HepG2 (cell line): ENCODE data around the gene KCNJ14. TPM values are rescaled to one million over a fixed set of nuclear protein-coding genes. Genes with fewer than 3 reads are reported as not detected.
A peak's percentile ranks its signal among the peaks of the same experiment; 100 is the strongest.

Experiments
- ATAD3A ChIP-seq: sonication (generic); formaldehyde crosslinking; IDR thresholded peaks from 2 replicates; pipeline ENCODE4 v1.4.0; 2020; ENCODE audit warnings: missing genetic modification reagents
- CAMTA2 ChIP-seq: sonication (generic); formaldehyde crosslinking; IDR thresholded peaks from 2 replicates; pipeline ENCODE4 v1.4.0; 2020; ENCODE audit warnings: mild to moderate bottlenecking, missing genetic modification reagents, borderline replicate concordance
- EED ChIP-seq: sonication (generic); formaldehyde crosslinking; IDR thresholded peaks from 2 replicates; pipeline ENCODE4 v1.5.0; 2020; ENCODE audit warnings: mild to moderate bottlenecking, missing genetic modification reagents
- ELF4 ChIP-seq: sonication (generic); formaldehyde crosslinking; IDR thresholded peaks from 2 replicates; pipeline ENCODE4 v1.5.0; 2020; ENCODE audit warnings: missing genetic modification reagents, mild to moderate bottlenecking, moderate library complexity, borderline replicate concordance
- GABPB1 ChIP-seq: IDR thresholded peaks from 2 replicates; pipeline ENCODE4 v1.6.1; 2016; ENCODE audit warnings: mild to moderate bottlenecking, missing genetic modification reagents, moderate library complexity, missing compliant biosample characterization
- HCFC1 ChIP-seq: fragments of 150-350 bp; IDR thresholded peaks from 2 replicates; pipeline ENCODE4 v1.6.1; 2014; ENCODE audit warnings: low read depth, low read length
- IRF2 ChIP-seq: IDR thresholded peaks from 2 replicates; pipeline ENCODE4 v1.6.1; 2018; ENCODE audit warnings: missing genetic modification reagents, missing compliant biosample characterization
- JUN ChIP-seq: sonication (generic); formaldehyde crosslinking; IDR thresholded peaks from 2 replicates; pipeline ENCODE4 v1.4.0; 2020; ENCODE audit warnings: mild to moderate bottlenecking, missing genetic modification reagents
- KLF6 ChIP-seq: IDR thresholded peaks from 2 replicates; pipeline ENCODE4 v1.8.0; 2016; ENCODE audit warnings: missing biosample characterization, missing genetic modification reagents
- MTA3 ChIP-seq: sonication (generic); formaldehyde crosslinking; IDR thresholded peaks from 2 replicates; pipeline ENCODE4 v1.4.0; 2020; ENCODE audit warnings: missing genetic modification reagents
- NPAS2 ChIP-seq: sonication (generic); formaldehyde crosslinking; IDR thresholded peaks from 2 replicates; pipeline ENCODE4 v1.8.0; 2022; ENCODE audit warnings: mild to moderate bottlenecking, missing genetic modification reagents, borderline replicate concordance
- RXRB ChIP-seq: IDR thresholded peaks from 2 replicates; pipeline ENCODE4 v1.6.1; 2016; ENCODE audit warnings: borderline replicate concordance, missing genetic modification reagents, missing compliant biosample characterization
- SAP130 ChIP-seq: IDR thresholded peaks from 2 replicates; pipeline ENCODE4 v1.6.1; 2016; ENCODE audit warnings: low read depth
- SMAD1 ChIP-seq: sonication (generic); formaldehyde crosslinking; IDR thresholded peaks from 2 replicates; pipeline ENCODE4 v1.4.0; 2020; ENCODE audit warnings: missing genetic modification reagents, low read depth, mild to moderate bottlenecking, borderline replicate concordance
- SMC3 ChIP-seq: IDR thresholded peaks from 2 replicates; pipeline ENCODE4 v1.6.1; 2011; ENCODE audit warnings: low read length, improper control_type of control experiment
- SP5 ChIP-seq: IDR thresholded peaks from 2 replicates; pipeline ENCODE4 v1.6.1; 2016; ENCODE audit warnings: low read depth, borderline replicate concordance
- TBP ChIP-seq: sonication (generic); formaldehyde crosslinking; IDR thresholded peaks from 2 replicates; pipeline ENCODE4 v1.5.0; 2020; ENCODE audit warnings: missing genetic modification reagents
- YY1 ChIP-seq: IDR thresholded peaks from 2 replicates; pipeline ENCODE4 v1.6.1; 2011; ENCODE audit warnings: low read length, low read depth, moderate library complexity, mild to moderate bottlenecking; ENCODE audit not compliant: insufficient read depth, insufficient replicate concordance
- ZNF441 ChIP-seq: sonication (generic); formaldehyde crosslinking; IDR thresholded peaks from 2 replicates; pipeline ENCODE4 v1.7.0; 2021; ENCODE audit warnings: missing genetic modification reagents, borderline replicate concordance
- ZNF556 ChIP-seq: sonication (generic); formaldehyde crosslinking; IDR thresholded peaks from 2 replicates; pipeline ENCODE4 v1.4.0; 2020; ENCODE audit warnings: mild to moderate bottlenecking, missing genetic modification reagents, borderline replicate concordance
- ZNF629 ChIP-seq: sonication (generic); formaldehyde crosslinking; conservative IDR thresholded peaks from 2 replicates; pipeline ENCODE4 v1.5.0; 2020; ENCODE audit warnings: missing genetic modification reagents
- ZNF777 ChIP-seq: sonication (generic); formaldehyde crosslinking; IDR thresholded peaks from 2 replicates; pipeline ENCODE4 v1.4.0; 2020; ENCODE audit warnings: missing genetic modification reagents
- ZNF878 ChIP-seq: sonication (generic); formaldehyde crosslinking; IDR thresholded peaks from 2 replicates; pipeline ENCODE4 v1.8.1; 2023; ENCODE audit warnings: mild to moderate bottlenecking, missing genetic modification reagents, moderate library complexity
- polyA plus RNA-seq, 8 experiments: library from polyadenylated mRNA; depleted of rRNA in 3 of 8; stranded (reverse) in 7 of 8; unstranded in 1 of 8; fragments of >200 nt; fragmentation: Illumina TruSeq in 4 of 8; extraction: Trizol in 4 of 8; gene quantifications; 2 replicates each; pipeline versions ENCODE4 v1.2.1 to v1.2.3, GENCODE V29; 2011 to 2016; ENCODE audit warnings: low read depth in 4 of 8, missing spikeins in 1 of 8, mixed read lengths in 1 of 8; ENCODE audit not compliant: insufficient read depth in 1 of 8
- total RNA-seq, 5 experiments: library from RNA; depleted of rRNA; stranded (reverse); fragments of >200 nt; fragmentation: Illumina TruSeq; extraction: Trizol; gene quantifications; 2 replicates each; pipeline ENCODE4 v1.2.3, GENCODE V29; 2016; ENCODE audit warnings: low read depth in 1 of 5
- TF ChIP-seq, protein P1 (sequence below): sonication (generic); formaldehyde crosslinking; IDR thresholded peaks from 2 replicates; pipeline ENCODE4 v1.8.0; 2022; ENCODE audit warnings: missing genetic modification reagents, low read depth, mild to moderate bottlenecking, borderline replicate concordance
- TF ChIP-seq, protein P2 (sequence below): sonication (generic); formaldehyde crosslinking; IDR thresholded peaks from 2 replicates; pipeline ENCODE4 v1.5.1; 2020; ENCODE audit warnings: missing genetic modification reagents, mild to moderate bottlenecking, borderline replicate concordance
- TF ChIP-seq, protein P3 (sequence below): IDR thresholded peaks from 2 replicates; pipeline ENCODE4 v1.6.1; 2016; ENCODE audit warnings: missing compliant biosample characterization, missing genetic modification reagents, borderline replicate concordance
- TF ChIP-seq, protein P4 (sequence below): sonication (generic); formaldehyde crosslinking; IDR thresholded peaks from 2 replicates; pipeline ENCODE4 v1.8.1; 2023; ENCODE audit warnings: mild to moderate bottlenecking, missing genetic modification reagents, borderline replicate concordance
- TF ChIP-seq, protein P5 (sequence below): IDR thresholded peaks from 2 replicates; pipeline ENCODE4 v1.6.1; 2012; ENCODE audit warnings: inconsistent platforms
- TF ChIP-seq, protein P6 (sequence below): IDR thresholded peaks from 2 replicates; pipeline ENCODE4 v1.6.1; 2016

Gene KCNJ14
- total and polyA plus RNA-seq, 2 of the 13 experiments (the other 11 are each of a cell fraction or from before 2014, with no cell fraction given) = 0.20 to 0.51 TPM

DNA sequence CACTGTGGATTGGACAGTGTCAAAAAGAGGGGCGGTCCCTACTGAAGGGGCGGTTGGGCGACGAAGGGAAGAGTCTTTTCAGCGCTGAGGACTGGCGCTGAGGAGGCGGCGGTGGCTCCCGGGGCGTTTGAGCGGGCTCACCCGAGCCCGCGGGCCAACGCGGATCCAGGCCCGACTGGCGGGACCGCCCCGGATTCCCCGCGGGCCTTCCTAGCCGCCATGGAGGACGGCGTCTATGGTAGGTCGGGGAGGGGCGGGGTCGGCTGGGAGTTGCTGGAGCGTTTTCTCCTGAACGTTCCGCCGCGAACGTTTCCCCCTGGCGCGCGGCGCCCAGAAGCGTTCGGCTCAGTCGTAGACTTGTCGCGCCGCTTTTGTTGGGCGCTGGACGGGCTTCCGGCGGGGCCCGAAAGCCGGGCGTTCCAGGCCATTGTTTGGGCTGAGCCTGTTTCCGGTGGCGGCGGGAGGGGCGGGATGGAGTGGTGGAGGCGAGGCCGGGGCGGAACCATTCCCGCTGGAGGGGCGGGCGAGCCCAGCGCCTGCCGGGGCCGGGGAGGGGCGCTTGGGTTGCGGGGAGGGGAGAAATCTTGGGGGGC, 14.0 kb downstream of the KCNJ14 start, which contains the start of gene CYTH2 (continued):
- no peak for TF ChIP-seq TBP (CRISPR knock-in tag)
- TF ChIP-seq EED (CRISPR knock-in tag) = peak; percentile 74
- TF ChIP-seq ZNF777 (CRISPR knock-in tag) = peak; percentile 80
- TF ChIP-seq JUN (CRISPR knock-in tag) = no peak
- no peak for TF ChIP-seq SMC3
- TF ChIP-seq, protein P1, sequence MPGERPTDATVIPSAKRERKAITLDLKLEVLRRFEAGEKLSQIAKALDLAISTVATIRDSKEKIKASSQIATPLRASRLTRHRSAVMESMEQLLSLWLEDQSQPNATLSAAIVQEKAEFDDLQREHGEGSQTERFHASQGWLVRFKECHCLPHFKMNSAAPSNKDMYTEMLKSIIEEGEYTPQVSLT = no peak
- TF ChIP-seq RXRB (CRISPR knock-in tag) = 0 out of 2 replicates have a peak, but pooled peaks have one; percentile 27
- TF ChIP-seq HCFC1 = no peak
- TF ChIP-seq, protein P2, sequence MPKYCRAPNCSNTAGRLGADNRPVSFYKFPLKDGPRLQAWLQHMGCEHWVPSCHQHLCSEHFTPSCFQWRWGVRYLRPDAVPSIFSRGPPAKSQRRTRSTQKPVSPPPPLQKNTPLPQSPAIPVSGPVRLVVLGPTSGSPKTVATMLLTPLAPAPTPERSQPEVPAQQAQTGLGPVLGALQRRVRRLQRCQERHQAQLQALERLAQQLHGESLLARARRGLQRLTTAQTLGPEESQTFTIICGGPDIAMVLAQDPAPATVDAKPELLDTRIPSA (CRISPR knock-in tag) = no peak
- TF ChIP-seq GABPB1 (CRISPR knock-in tag) = peak; percentile 89
- no peak for TF ChIP-seq MTA3 (CRISPR knock-in tag)
- TF ChIP-seq SAP130 = peak; percentile 51
- TF ChIP-seq ZNF629 (CRISPR knock-in tag) = no peak
- TF ChIP-seq, protein P3, sequence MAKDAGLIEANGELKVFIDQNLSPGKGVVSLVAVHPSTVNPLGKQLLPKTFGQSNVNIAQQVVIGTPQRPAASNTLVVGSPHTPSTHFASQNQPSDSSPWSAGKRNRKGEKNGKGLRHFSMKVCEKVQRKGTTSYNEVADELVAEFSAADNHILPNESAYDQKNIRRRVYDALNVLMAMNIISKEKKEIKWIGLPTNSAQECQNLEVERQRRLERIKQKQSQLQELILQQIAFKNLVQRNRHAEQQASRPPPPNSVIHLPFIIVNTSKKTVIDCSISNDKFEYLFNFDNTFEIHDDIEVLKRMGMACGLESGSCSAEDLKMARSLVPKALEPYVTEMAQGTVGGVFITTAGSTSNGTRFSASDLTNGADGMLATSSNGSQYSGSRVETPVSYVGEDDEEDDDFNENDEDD = no peak; the same call in 1 of the 2 replicates
- no peak for TF ChIP-seq CAMTA2
- TF ChIP-seq SP5 (CRISPR knock-in tag) = no peak; the same call in 1 of the 2 replicates
- TF ChIP-seq NPAS2 = no peak
- no peak for TF ChIP-seq IRF2
- 0 out of 2 replicates have a peak, but pooled peaks have one; percentile 25 for TF ChIP-seq KLF6 (CRISPR knock-in tag)
- TF ChIP-seq, protein P4, sequence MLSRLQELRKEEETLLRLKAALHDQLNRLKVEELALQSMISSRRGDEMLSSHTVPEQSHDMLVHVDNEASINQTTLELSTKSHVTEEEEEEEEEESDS (CRISPR knock-in tag) = 0 out of 2 replicates have a peak, but pooled peaks have one; percentile 36
- peak; percentile 77 for TF ChIP-seq YY1
- no peak for TF ChIP-seq ZNF878 (CRISPR knock-in tag)
- no peak for TF ChIP-seq ELF4 (CRISPR knock-in tag)
- no peak for TF ChIP-seq ATAD3A (CRISPR knock-in tag)
- TF ChIP-seq, protein P5, sequence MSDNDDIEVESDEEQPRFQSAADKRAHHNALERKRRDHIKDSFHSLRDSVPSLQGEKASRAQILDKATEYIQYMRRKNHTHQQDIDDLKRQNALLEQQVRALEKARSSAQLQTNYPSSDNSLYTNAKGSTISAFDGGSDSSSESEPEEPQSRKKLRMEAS = peak; percentile 53; the same call in 1 of the 2 replicates
- TF ChIP-seq ZNF556 = no peak; the same call in 1 of the 2 replicates
- TF ChIP-seq ZNF441 (CRISPR knock-in tag) = peak; percentile 64; the same call in 1 of the 2 replicates
- TF ChIP-seq SMAD1 (CRISPR knock-in tag) = no peak
- TF ChIP-seq, protein P6, sequence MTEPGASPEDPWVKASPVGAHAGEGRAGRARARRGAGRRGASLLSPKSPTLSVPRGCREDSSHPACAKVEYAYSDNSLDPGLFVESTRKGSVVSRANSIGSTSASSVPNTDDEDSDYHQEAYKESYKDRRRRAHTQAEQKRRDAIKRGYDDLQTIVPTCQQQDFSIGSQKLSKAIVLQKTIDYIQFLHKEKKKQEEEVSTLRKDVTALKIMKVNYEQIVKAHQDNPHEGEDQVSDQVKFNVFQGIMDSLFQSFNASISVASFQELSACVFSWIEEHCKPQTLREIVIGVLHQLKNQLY (CRISPR knock-in tag) = no peak
